ENCODE measurements around the gene MID1.

MID1 gene

DNA sequence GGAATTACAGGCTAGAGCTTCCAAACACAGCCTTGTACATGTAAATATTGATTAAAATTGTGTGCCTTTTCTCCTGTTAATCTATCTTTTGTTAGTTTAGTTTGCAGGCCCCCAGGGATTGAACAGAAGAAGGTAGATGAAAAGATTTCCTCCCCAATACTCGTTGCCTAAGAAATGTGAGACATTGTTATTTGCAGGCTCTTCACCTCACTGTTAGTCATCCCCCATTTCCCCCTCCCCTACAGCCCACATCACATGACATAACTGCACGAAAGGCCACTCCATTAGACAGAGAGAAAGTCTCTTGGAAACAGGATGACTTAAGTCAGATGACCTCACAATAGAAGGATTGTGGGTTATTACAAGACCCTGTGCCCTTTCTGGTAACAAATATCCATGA lies 13.3 kb upstream of the MID1 start:
- in situ Hi-C loops (cut with HindIII; ENCODE audit: low sequenced_read_pairs), result no loop called here
- TF ChIP-seq, protein P1, sequence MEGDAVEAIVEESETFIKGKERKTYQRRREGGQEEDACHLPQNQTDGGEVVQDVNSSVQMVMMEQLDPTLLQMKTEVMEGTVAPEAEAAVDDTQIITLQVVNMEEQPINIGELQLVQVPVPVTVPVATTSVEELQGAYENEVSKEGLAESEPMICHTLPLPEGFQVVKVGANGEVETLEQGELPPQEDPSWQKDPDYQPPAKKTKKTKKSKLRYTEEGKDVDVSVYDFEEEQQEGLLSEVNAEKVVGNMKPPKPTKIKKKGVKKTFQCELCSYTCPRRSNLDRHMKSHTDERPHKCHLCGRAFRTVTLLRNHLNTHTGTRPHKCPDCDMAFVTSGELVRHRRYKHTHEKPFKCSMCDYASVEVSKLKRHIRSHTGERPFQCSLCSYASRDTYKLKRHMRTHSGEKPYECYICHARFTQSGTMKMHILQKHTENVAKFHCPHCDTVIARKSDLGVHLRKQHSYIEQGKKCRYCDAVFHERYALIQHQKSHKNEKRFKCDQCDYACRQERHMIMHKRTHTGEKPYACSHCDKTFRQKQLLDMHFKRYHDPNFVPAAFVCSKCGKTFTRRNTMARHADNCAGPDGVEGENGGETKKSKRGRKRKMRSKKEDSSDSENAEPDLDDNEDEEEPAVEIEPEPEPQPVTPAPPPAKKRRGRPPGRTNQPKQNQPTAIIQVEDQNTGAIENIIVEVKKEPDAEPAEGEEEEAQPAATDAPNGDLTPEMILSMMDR (IDR thresholded peaks at IDR 0.05; ENCODE audit: low read depth, low read length), result no peak
- DNase-seq (ENCODE audit: low read depth, low spot score), result peak; percentile 92
- H3K4me3 ChIP-seq (ENCODE audit: low read depth, low read length), result no peak overlapping the region

DNA sequence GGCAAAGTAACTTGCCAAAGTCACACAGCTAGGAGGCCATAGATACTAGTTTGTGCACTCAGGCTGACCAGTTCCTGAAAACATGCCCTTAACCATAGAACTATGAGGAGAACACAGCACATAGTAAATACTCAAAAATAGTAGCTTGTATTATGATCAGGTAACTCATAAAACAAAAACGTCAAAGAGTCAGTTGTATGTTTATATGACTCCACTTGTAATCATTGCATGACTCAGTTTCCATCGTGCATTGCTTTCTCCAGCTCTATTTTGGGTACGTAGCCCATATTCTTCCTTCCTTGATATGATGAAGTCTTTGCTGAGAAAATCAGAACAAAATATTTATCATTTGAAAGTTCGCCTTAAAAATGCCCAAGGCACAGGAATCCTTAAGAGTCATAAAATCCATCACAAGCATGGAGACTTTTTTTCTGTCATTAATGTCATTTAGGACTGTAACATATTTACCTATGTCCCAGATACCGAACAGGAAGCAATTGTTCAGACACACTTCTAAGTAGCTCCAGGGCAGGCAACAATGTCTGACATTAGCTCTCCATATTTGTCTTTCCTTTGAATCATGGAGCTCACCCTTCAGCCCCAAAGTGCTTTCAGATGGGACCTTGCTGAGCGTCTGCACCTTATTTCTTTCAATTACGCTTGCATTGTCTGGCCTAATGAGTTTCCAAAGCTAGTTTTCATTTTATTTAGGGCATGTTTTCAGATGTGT lies 11.2 kb upstream of the MID1 start:
- TF ChIP-seq, protein P1 (IDR thresholded peaks at IDR 0.05; ENCODE audit: low read depth, low read length), result no peak
- H3K4me3 ChIP-seq (ENCODE audit: low read depth, low read length), result no peak overlapping the region
- in situ Hi-C loops (cut with HindIII; ENCODE audit: low sequenced_read_pairs), result no loop called here
- DNase-seq (ENCODE audit: low read depth, low spot score), result no peak

DNA sequence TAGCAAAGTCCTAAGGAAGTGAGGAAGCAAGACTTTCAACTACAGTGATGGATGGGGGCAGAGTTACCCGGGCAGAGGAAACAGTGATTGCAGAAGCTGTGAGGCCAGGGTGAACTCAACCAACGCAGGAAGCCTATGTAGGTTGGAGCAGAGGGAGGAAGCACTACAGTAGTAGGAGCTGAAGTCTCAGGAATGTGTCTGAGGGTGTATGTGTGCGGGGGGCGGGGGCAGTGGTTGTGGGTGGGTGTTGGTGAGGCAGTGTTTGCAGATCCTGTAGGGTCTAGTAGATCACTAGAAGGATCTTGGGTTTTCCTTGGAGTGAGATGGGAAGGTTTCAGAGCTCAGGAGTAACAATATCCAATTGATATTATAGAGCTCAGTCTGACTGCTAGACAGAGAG lies 9.9 kb upstream of the MID1 start:
- H3K4me3 ChIP-seq (ENCODE audit: low read depth, low read length), result no peak overlapping the region
- in situ Hi-C loops (cut with HindIII; ENCODE audit: low sequenced_read_pairs), result no loop called here
- TF ChIP-seq, protein P1 (IDR thresholded peaks at IDR 0.05; ENCODE audit: low read depth, low read length), result no peak
- no peak for DNase-seq (ENCODE audit: low read depth, low spot score)

DNA sequence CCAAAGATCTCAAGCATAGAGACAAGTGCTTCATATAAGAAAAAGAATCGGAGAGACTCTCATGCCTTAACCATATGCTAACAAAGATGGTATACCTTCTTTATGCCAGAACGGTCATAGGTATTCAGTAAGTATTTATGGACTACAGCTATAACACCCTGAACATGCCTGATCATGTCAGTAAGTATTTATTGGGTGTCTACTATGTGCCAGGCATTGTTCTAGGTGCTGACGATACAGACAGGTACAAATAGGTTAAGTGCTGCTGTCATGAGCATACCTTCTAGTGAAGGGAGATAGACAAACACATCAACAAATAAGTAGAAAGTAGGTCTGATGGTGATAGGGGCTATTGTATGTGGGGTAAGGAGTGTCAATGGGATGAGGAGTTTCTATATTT lies 9.5 kb upstream of the MID1 start:
- in situ Hi-C loops (cut with HindIII; ENCODE audit: low sequenced_read_pairs), result no loop called here
- no peak for DNase-seq (ENCODE audit: low read depth, low spot score)
- no peak overlapping the region for H3K4me3 ChIP-seq (ENCODE audit: low read depth, low read length)
- TF ChIP-seq, protein P1 (IDR thresholded peaks at IDR 0.05; ENCODE audit: low read depth, low read length), result no peak

DNA sequence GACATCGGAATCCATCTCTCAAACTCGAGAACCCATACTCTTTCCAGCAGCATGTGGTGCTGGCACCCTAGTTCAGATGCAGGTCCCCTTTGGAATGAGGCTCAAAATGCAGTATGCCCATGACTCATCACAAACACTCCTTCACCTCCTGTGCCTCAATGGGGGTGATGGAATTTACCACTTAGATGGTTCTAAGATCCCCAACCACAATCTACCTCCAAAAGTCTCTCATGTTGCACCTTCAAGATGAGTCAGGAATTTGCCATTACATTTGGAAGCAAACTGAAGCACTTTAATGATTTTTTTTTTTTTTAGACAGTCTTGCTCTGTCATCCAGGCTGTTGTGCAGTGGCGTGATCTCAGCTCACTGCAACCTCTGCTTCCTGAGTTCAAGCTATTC lies 8.5 kb upstream of the MID1 start:
- DNase-seq (ENCODE audit: low read depth, low spot score), result peak; percentile 36
- H3K4me3 ChIP-seq (ENCODE audit: low read depth, low read length), result no peak overlapping the region
- in situ Hi-C loops (cut with HindIII; ENCODE audit: low sequenced_read_pairs), result no loop called here
- TF ChIP-seq, protein P1 (IDR thresholded peaks at IDR 0.05; ENCODE audit: low read depth, low read length), result no peak

DNA sequence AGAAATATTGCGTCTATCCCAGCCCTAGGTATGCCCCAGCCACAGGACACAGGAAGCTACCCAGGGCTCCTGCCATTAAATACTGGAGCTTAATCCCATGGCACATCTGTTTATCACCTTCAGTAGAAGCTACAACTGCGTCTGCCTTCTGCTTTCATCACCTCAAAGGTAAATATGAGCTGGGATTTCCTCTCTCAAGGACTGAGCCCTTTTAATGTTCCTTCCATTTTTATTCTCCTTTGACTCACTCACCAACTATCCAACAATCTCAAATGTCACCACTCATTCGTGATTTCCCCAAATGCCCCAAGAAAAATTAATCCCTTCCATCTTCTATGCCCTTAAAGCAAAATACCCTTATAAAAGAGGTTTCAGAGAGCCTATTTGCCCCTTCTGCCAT lies 1.8 kb upstream of the MID1 start:
- TF ChIP-seq, protein P1 (IDR thresholded peaks at IDR 0.05; ENCODE audit: low read depth, low read length), result no peak
- H3K4me3 ChIP-seq (ENCODE audit: low read depth, low read length), result no peak overlapping the region
- in situ Hi-C loops (cut with HindIII; ENCODE audit: low sequenced_read_pairs), result no loop called here
- no peak for DNase-seq (ENCODE audit: low read depth, low spot score)
